IMR-90 (cell line): ENCODE measurements around the gene ATP5F1C. TPM values are rescaled to one million over a fixed set of nuclear protein-coding genes. Genes with fewer than 3 reads are reported as not detected.

Source experiments
- ATAC-seq: fragments of 200-7000 bp; cut with Tn5 transposase; 2 replicates; pipeline ENCODE4 v1.9.1; 2020; ENCODE audit warnings: low read depth, mild to moderate bottlenecking, moderate library complexity
- BruUV-seq: library from RNA; stranded (reverse); fragments of 400-500 nt; replicated peaks from 2 replicates; lab custom pipeline; 2021; lab: Mats Ljungman, UMichigan
- CTCF ChIA-PET: fragments of 300-600 bp; formaldehyde crosslinking; extraction: SDS; loops from one replicate; lab custom pipeline; 2021; ENCODE audit warnings: antibody characterized with exemption; lab: Yijun Ruan, JAX
- POLR2A ChIA-PET: fragments of 300-600 bp; sonication (Branson Sonifier 250); formaldehyde crosslinking; loops from one replicate; lab custom pipeline; 2022; ENCODE audit warnings: antibody characterized with exemption; ENCODE audit not compliant: unreplicated experiment; lab: Charles Lee
- DNase-seq: peaks from one replicate; pipeline ENCODE4 v3.0.0; 2013
- H2AFZ ChIP-seq: replicated peaks from 2 replicates; pipeline ENCODE3; 2013; ENCODE audit warnings: low read length, mild to moderate bottlenecking; ENCODE audit not compliant: poor library complexity
- H2AK5ac ChIP-seq: 2 replicates; pipeline ENCODE4 v1.6.1; 2013; ENCODE audit warnings: low read depth, low read length, inconsistent platforms
- H2AK9ac ChIP-seq: replicated peaks from 2 replicates; pipeline ENCODE3; 2013; ENCODE audit warnings: mild to moderate bottlenecking, low read depth, low read length, moderate library complexity; ENCODE audit not compliant: poor library complexity
- H2BK120ac ChIP-seq: 2 replicates; pipeline ENCODE4 v1.6.1; 2013; ENCODE audit warnings: low read depth, low read length, inconsistent platforms
- H2BK15ac ChIP-seq: 3 replicates; pipeline ENCODE4 v1.6.1; 2013; ENCODE audit warnings: low read depth, low read length, inconsistent platforms
- H2BK20ac ChIP-seq: 2 replicates; pipeline ENCODE4 v1.6.1; 2013; ENCODE audit warnings: low read depth, mild to moderate bottlenecking, inconsistent platforms, low read length, moderate library complexity
- H2BK5ac ChIP-seq: 2 replicates; pipeline ENCODE4 v1.6.1; 2013; ENCODE audit warnings: mild to moderate bottlenecking, low read depth, low read length, inconsistent platforms; ENCODE audit not compliant: poor library complexity, severe bottlenecking
- H3K14ac ChIP-seq: replicated peaks from 2 replicates; pipeline ENCODE4 v1.6.1; 2013; ENCODE audit warnings: low read depth, low read length, inconsistent platforms
- H3K18ac ChIP-seq: 2 replicates; pipeline ENCODE4 v1.6.1; 2013; ENCODE audit warnings: low read depth, low read length, control low read depth
- H3K23ac ChIP-seq: 2 replicates; pipeline ENCODE4 v1.6.1; 2013; ENCODE audit warnings: low read depth, low read length, inconsistent platforms
- H3K27ac ChIP-seq: 2 replicates; pipeline ENCODE4 v1.5.1; 2013; ENCODE audit warnings: mild to moderate bottlenecking, control low read depth, low read length; ENCODE audit not compliant: insufficient read depth
- H3K27me3 ChIP-seq: 2 replicates; pipeline ENCODE4 v1.6.1; 2013; ENCODE audit warnings: low read length; ENCODE audit not compliant: control insufficient read depth, insufficient read depth
- H3K36me3 ChIP-seq: 2 replicates; pipeline ENCODE4 v1.6.1; 2013; ENCODE audit warnings: low read length, mixed read lengths; ENCODE audit not compliant: control insufficient read depth, insufficient read depth
- H3K4ac ChIP-seq: 2 replicates; pipeline ENCODE4 v1.6.1; 2013; ENCODE audit warnings: low read depth, low read length, inconsistent platforms
- H3K4me1 ChIP-seq: 2 replicates; pipeline ENCODE4 v1.6.1; 2013; ENCODE audit warnings: low read length, mixed read lengths; ENCODE audit not compliant: control insufficient read depth, insufficient read depth
- H3K4me2 ChIP-seq: 2 replicates; pipeline ENCODE4 v1.6.1; 2013; ENCODE audit warnings: low read depth, mild to moderate bottlenecking, control low read depth, low read length, moderate library complexity
- H3K4me3 ChIP-seq: 2 replicates; pipeline ENCODE4 v1.5.1; 2013; ENCODE audit warnings: low read depth, mild to moderate bottlenecking, control low read depth, low read length, moderate library complexity; ENCODE audit not compliant: insufficient read depth
- H3K56ac ChIP-seq: 2 replicates; pipeline ENCODE4 v1.6.1; 2013; ENCODE audit warnings: low read length, inconsistent platforms; ENCODE audit not compliant: insufficient read depth; ENCODE audit errors: extremely low read depth
- H3K79me1 ChIP-seq, 2 experiments: 2 replicates each; pipeline ENCODE4 v1.6.1; 2013; ENCODE audit warnings: low read length in 2 of 2, inconsistent platforms in 1 of 2, low read depth in 1 of 2
- H3K9ac ChIP-seq: 2 replicates; pipeline ENCODE4 v1.6.1; 2013; ENCODE audit warnings: low read depth, low read length, control low read depth
- H3K9me1 ChIP-seq: 2 replicates; pipeline ENCODE4 v1.6.1; 2013; ENCODE audit warnings: low read length, inconsistent platforms; ENCODE audit not compliant: insufficient read depth
- H3K9me3 ChIP-seq: 2 replicates; pipeline ENCODE4 v1.6.1; 2013; ENCODE audit warnings: low read length; ENCODE audit not compliant: control insufficient read depth, insufficient read depth
- H4K20me1 ChIP-seq: 2 replicates; pipeline ENCODE4 v1.6.1; 2013; ENCODE audit warnings: low read length, inconsistent platforms; ENCODE audit not compliant: insufficient read depth
- H4K5ac ChIP-seq: 2 replicates; pipeline ENCODE4 v1.6.1; 2013; ENCODE audit warnings: mild to moderate bottlenecking, low read depth, low read length, control low read depth
- H4K8ac ChIP-seq, 2 experiments: 2 replicates each; pipeline ENCODE4 v1.6.1; 2013; ENCODE audit warnings: low read depth in 2 of 2, low read length in 2 of 2, control low read depth in 1 of 2, inconsistent platforms in 1 of 2
- H4K91ac ChIP-seq: 2 replicates; pipeline ENCODE4 v1.6.1; 2013; ENCODE audit warnings: low read depth, low read length, inconsistent platforms; ENCODE audit not compliant: insufficient read depth
- BHLHE40 ChIP-seq: fragments of 150-350 bp; IDR thresholded peaks from 2 replicates; pipeline ENCODE4 v1.6.1; 2016; ENCODE audit warnings: mild to moderate bottlenecking, low read depth, low read length
- CEBPB ChIP-seq: IDR thresholded peaks from 2 replicates; pipeline ENCODE4 v1.6.1; 2012; ENCODE audit warnings: low read depth, low read length, improper control_type of control experiment
- CHD1 ChIP-seq: IDR thresholded peaks from 2 replicates; pipeline ENCODE4 v1.6.1; 2012; ENCODE audit warnings: low read depth, low read length, improper control_type of control experiment
- CTCF ChIP-seq: conservative IDR thresholded peaks from 2 replicates; pipeline ENCODE4 v1.5.1; 2012; ENCODE audit warnings: mild to moderate bottlenecking, low read depth, low read length, improper control_type of control experiment
- FOS ChIP-seq: fragments of 150-350 bp; IDR thresholded peaks from 2 replicates; pipeline ENCODE4 v1.6.1; 2016; ENCODE audit warnings: low read depth, low read length
- MAFK ChIP-seq: IDR thresholded peaks from 2 replicates; pipeline ENCODE4 v1.6.1; 2012; ENCODE audit warnings: low read depth, low read length, improper control_type of control experiment
- MAZ ChIP-seq: IDR thresholded peaks from 2 replicates; pipeline ENCODE4 v1.6.1; 2012; ENCODE audit warnings: low read depth, mild to moderate bottlenecking, low read length, improper control_type of control experiment, moderate library complexity, borderline replicate concordance
- MXI1 ChIP-seq: IDR thresholded peaks from 2 replicates; pipeline ENCODE4 v1.6.1; 2012; ENCODE audit warnings: low read depth, mild to moderate bottlenecking, low read length, moderate library complexity, borderline replicate concordance
- NFE2L2 ChIP-seq: fragments of 150-350 bp; IDR thresholded peaks from 2 replicates; pipeline ENCODE4 v1.6.1; 2016; ENCODE audit warnings: low read depth, mild to moderate bottlenecking, low read length
- POLR2A ChIP-seq: IDR thresholded peaks from 2 replicates; pipeline ENCODE4 v1.6.1; 2012; ENCODE audit warnings: mild to moderate bottlenecking, low read depth, low read length
- RAD21 ChIP-seq: IDR thresholded peaks from 2 replicates; pipeline ENCODE4 v1.6.1; 2012; ENCODE audit warnings: low read length, improper control_type of control experiment
- RCOR1 ChIP-seq: IDR thresholded peaks from 2 replicates; pipeline ENCODE4 v1.6.1; 2012; ENCODE audit warnings: mild to moderate bottlenecking, low read length, improper control_type of control experiment; ENCODE audit not compliant: insufficient replicate concordance
- RFX5 ChIP-seq: IDR thresholded peaks from 2 replicates; pipeline ENCODE4 v1.8.0; 2012; ENCODE audit warnings: low read depth, mild to moderate bottlenecking, low read length, moderate library complexity
- SMC3 ChIP-seq: fragments of 150-350 bp; IDR thresholded peaks from 2 replicates; pipeline ENCODE4 v1.6.1; 2016; ENCODE audit warnings: low read depth, mild to moderate bottlenecking, antibody characterized with exemption, low read length, moderate library complexity
- USF2 ChIP-seq: fragments of 150-350 bp; IDR thresholded peaks from 2 replicates; pipeline ENCODE4 v1.6.1; 2017; ENCODE audit warnings: mild to moderate bottlenecking, antibody characterized with exemption, low read length, low read depth
- WGBS, 2 experiments: methylation state at CpG; one replicate each; pipeline versions ENCODE4 v1.1.5 to v1.1.7; 2013; ENCODE audit warnings: missing lambda C conversion rate in 2 of 2; ENCODE audit not compliant: insufficient read length in 1 of 2; ENCODE audit errors: extremely low coverage in 2 of 2; 5-methylcytosine and 5-hydroxymethylcytosine counted together
- dilution Hi-C: fragments of 300-500 bp; cut with HindIII; formaldehyde crosslinking; loops from one replicate; pipeline ENCODE4 v1.14.3; 2018; ENCODE audit warnings: low sequenced_read_pairs; ENCODE audit not compliant: unreplicated experiment
- in situ Hi-C: fragments of 300-500 bp; cut with MboI; formaldehyde crosslinking; loops from 3 replicates; pipeline ENCODE4 v1.14.3; 2019; ENCODE audit warnings: low sequenced_read_pairs, inconsistent platforms, mixed read lengths
- intact Hi-C: fragments of 100-400 bp; cut with micrococcal nuclease; formaldehyde crosslinking; loops from 2 replicates; pipeline ENCODE4 v1.10.0; 2022
- polyA plus RNA-seq, 3 experiments: library from polyadenylated mRNA; depleted of rRNA; stranded (reverse); fragments of >200 nt; gene quantifications; 2 replicates each; pipeline ENCODE4 v1.2.3, GENCODE V29; 2012; ENCODE audit warnings: low replicate concordance in 1 of 3
- total RNA-seq: library from RNA; depleted of rRNA; stranded (reverse); fragments of >200 nt; gene quantifications from 2 replicates; pipeline ENCODE4 v1.2.3, GENCODE V29; 2012
- TF ChIP-seq, protein P1 (sequence below): fragments of 150-350 bp; IDR thresholded peaks from 2 replicates; pipeline ENCODE4 v1.6.1; 2016; ENCODE audit warnings: low read depth, mild to moderate bottlenecking, low read length, moderate library complexity, borderline replicate concordance

The ATP5F1C gene
- total and polyA plus RNA-seq, 2 of the 4 experiments (the other 2 are of a cell fraction) = 357 to 367 TPM

DNA sequence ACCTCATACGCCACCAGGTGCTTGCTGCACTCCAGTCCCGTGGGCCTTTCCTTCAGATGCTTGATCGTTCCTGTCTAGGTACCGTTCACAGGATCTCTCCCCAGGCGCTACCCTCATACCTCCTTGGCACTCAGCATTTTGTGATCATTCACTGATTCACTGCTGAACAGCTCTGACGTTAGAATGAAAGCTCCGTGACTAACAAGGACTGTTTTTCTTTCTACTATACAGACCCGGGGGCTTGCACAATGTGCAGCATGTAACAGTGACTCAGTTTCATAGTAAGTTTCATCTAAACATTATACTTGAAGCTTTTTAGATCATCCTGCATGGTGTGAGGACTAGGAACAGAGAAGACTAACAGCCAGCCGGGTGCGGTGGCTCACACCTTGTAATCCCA lies 20.8 kb upstream of the ATP5F1C start:
- Histone ChIP-seq H3K14ac (no peak overlapping the region), H2AFZ (peak overlapping the region; percentile 40), H2AK9ac (no peak overlapping the region), H3K9me1 (no peaks in the 10 kb centered on the region; the same call in 1 of the 2 replicates), H3K4ac (no peak overlapping the region), H3K4me1 (0 out of 2 replicates have a peak, but pooled peaks cover 1% of the 10 kb centered on the region), H3K23ac (no peak overlapping the region), H2BK120ac (no peak overlapping the region), H3K27me3 (no peaks in the 10 kb centered on the region), H3K27ac (no peak overlapping the region), H3K9me3 (no peaks in the 10 kb centered on the region), H3K36me3 (peaks cover 31% of the 10 kb centered on the region), H3K79me1 (peaks cover 6 to 7% of the 10 kb centered on the region in 2 experiments; a peak in 2 of 4 replicates), H2AK5ac (no peak overlapping the region), H3K4me2 (peak overlapping the region; percentile 14; the same call in 1 of the 2 replicates), H4K91ac (no peak overlapping the region), H4K5ac (no peak overlapping the region), H2BK15ac (no peak overlapping the region), H3K4me3 (no peak overlapping the region), H4K8ac (no peak overlapping the region), H3K9ac (no peak overlapping the region), H2BK20ac (no peak overlapping the region), H3K56ac (no peak overlapping the region), H2BK5ac (no peak overlapping the region), H3K18ac (no peak overlapping the region), H4K20me1 (peaks cover 7% of the 10 kb centered on the region; the same call in 1 of the 2 replicates)
- ATAC-seq (peak; percentile 99), DNase-seq (peak; percentile 97)
- intact Hi-C loops (no loop called here), dilution Hi-C loops (no loop called here), in situ Hi-C loops (no loop called here)
- BruUV-seq = no TSS peak
- no CpG with 5 or more reads among the region's 10 CpGs for WGBS, 2 experiments
- POLR2A ChIA-PET = no interaction called here
- TF ChIP-seq CEBPB = peak; percentile 99
- peak; percentile 70 for TF ChIP-seq MXI1
- TF ChIP-seq RAD21 = no peak
- TF ChIP-seq CHD1 = no peak
- no peak for TF ChIP-seq MAZ
- no peak for TF ChIP-seq RFX5
- no peak for TF ChIP-seq POLR2A
- peak; percentile 23; the same call in 1 of the 2 replicates for TF ChIP-seq NFE2L2
- peak; percentile 93 for TF ChIP-seq FOS
- TF ChIP-seq CTCF = no peak
- no peak for TF ChIP-seq BHLHE40
- TF ChIP-seq USF2 = no peak
- no peak for TF ChIP-seq SMC3
- no peak for TF ChIP-seq RCOR1
- no peak; the same call in 1 of the 2 replicates for TF ChIP-seq MAFK
- TF ChIP-seq, protein P1, sequence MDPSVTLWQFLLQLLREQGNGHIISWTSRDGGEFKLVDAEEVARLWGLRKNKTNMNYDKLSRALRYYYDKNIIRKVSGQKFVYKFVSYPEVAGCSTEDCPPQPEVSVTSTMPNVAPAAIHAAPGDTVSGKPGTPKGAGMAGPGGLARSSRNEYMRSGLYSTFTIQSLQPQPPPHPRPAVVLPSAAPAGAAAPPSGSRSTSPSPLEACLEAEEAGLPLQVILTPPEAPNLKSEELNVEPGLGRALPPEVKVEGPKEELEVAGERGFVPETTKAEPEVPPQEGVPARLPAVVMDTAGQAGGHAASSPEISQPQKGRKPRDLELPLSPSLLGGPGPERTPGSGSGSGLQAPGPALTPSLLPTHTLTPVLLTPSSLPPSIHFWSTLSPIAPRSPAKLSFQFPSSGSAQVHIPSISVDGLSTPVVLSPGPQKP = no peak
- CTCF ChIA-PET = no interaction called here
